Activated naive CD8-positive, alpha-beta T cell treated with anti-CD3 and anti-CD28 coated beads, Interleukin-2, amount 50 U/mL, for 16 hours (primary cell): Measurements from ENCODE around the gene CYP2A6.
"Not testable (repeated sequence)": the region's sequence is repeated elsewhere in the genome, so short reads cannot be mapped to it uniquely, and the experiment has no call there.

Source experiments
- DNase-seq: peaks from one replicate; pipeline ENCODE4 v3.0.0-alpha.2; 2020; ENCODE audit warnings: low read depth, low spot score

Gene CYP2A6

DNA sequence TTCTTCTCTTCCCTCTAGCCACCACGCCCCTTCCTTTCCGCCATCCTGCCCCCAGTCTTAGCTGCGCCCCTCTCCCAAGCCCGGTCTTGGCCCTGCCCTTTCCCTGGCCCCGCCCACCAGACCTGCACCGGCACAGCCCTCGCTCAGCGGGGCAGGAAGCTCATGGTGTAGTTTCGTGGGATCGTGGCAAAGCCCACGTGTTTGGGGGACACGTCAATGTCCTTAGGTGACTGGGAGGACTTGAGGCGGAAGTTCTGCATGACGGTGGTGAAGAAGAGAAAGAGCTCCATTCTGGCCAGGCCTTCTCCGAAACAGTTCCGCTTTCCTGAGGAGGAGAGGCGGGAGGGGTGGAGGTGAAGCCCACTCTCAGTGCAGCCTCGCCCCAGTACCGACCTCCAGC is 6.6 kb downstream of the CYP2A6 start:
- not testable (repeated sequence) for DNase-seq

- DNase-seq = not testable (repeated sequence)
These were observed 7.1 kb downstream of the CYP2A6 start for GRCh38 chr19:40842997-40843652.

DNA sequence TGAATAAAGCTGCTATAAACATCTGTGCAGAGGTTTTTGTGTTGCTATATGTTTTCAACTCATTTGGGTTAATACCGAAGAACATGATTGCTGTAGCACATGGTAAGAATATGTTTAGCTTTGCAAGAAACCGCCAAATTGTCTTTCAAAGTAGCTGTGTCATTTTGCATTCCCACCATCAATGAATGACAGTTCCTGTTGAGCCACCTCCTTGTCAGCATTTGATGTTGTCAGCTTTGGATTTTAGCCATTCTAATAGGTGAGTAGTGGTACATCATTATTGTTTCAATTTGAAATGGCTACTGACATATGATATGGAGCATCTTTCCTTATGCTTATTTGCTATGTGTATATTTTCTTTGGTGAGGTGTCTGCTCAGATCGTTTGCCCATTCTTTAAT is 8.2 kb downstream of the CYP2A6 start:
- DNase-seq = not testable (repeated sequence)

DNA sequence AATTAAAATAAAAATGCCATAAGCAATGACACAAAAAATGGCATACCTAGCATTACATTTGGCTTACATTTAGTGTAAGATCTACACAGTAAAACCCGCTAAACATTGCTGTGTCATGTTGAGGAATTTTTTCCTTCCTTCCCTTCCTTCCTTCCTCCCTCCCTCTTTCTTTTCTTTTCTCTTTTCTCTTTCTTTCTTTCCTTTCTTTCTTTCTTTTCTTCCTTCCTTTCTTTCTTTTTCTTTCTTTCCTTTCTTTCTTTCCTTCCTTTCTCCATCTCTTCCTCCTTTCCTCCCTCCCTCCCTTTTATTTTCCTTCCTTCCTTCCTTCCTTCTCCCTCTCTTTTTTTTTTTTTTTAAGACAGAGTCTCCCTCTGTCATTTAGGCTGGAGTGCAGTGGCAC is 11.8 kb downstream of the CYP2A6 start:
- DNase-seq = not testable (repeated sequence)

DNA sequence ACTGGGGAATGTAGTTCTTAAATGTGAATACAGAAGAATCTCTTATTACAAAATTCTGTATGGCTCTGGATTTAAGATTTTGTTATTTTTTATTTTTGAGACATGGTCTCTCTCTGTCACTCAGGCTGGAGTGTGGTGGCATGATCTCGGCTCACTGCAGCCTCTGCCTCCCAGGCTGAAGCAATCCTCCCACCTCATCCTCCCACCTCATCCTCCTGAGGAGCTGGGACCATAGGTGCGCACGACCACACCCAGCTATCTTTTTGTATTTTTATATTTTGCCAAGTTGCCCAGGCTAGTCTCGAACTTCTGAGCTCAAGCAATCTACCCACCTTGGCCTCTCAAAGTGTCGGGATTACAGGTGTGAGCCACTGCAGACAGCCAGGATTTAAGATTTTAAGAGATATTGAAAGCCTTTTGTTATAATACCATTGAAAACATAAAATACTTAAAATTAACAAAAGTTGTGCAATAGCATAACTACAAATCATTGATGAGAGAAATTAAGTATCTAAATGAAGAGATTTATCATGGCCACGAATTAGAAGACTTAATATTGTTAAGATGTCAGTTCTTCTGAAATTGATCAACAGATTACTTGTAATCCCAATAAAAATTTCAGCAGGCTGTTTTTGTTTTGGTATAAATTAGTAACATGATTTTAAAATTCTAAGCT is 13.4 kb downstream of the CYP2A6 start:
- DNase-seq = no peak

- DNase-seq = not testable (repeated sequence)
These were observed 16.3 kb downstream of the CYP2A6 start for GRCh38 chr19:40833728-40834533.

DNA sequence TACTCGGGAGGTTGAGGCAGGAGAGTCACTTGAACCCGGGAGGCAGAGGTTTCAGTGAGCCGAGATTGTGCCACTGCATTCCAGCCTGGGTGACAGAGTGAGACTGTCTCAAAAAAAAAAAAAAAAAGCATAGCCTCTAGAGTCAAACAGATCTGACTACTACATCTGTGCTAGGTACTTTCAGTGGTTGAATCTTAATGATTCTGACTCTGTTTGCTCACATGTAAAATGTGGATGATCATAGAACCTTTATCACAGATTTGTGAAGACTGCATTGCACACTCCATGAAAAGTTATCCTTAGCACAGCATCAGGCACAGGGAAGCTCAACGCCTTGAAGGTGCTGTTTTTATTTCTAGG is 17.8 kb downstream of the CYP2A6 start:
- not testable (repeated sequence) for DNase-seq

GRCh38 chr19:40831502-40832430 is 18.5 kb downstream of the CYP2A6 start:
- DNase-seq = no peak

- DNase-seq = not testable (repeated sequence)
These were observed 19.5 kb downstream of the CYP2A6 start for GRCh38 chr19:40830741-40831140.

DNA sequence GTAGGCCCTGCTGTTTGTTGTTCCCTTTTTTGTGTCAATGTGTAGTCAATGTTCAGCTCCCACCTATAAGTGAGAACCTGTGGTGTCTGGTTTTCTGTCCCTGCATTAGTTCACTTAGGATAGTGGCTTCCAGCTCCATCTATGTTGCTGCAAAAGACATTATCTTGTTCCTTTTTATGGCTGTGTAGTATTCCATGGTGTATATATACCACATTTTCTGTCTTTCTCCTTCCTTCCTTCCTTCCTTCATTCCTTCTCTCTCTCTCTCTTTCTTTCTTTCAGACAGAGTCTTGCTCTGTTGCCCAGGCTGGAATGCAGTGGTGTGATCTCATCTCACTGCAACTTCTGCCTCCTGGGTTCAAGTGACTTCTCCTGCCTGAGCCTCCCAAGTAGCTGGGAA is 21.0 kb downstream of the CYP2A6 start:
- no peak for DNase-seq

DNA sequence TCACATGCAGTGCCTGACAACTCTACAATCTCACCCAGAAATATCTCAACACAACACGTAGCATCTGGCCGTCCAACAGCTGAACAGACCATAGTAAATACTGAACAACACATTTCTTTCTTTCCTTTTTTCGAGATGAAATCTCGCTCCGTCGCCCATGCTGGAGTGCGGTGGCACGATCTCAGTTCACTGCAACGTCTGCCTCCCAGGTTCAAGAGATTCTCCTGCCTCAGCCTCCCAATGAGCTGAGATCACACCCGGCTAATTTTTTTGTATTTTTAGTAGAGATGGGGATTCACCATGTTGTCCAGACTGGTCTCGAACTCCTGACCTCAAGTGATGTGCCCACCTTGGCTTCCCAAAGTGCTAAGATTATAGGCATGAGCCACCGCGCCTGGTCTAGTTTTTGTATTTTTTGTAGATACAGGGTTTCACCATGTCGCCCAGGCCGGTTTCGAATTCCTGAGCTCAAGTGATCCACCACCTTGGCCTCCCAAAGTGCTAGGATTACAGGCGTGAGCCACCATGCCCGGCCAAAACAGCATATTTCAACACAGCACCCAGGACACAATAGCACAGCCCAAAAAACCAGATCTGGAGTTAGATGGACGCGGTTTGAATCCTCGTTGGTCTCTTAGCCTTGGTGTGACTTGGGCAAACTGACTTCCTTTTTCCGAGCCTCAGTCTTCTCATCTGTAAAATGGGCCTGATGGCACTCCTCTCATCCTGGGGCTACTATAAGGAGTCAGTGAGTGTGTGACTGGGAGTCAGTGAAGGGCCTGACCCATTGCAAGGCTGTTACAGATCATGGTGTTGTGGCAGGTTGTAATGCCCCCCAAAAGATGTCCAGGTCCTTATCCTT is 22.6 kb downstream of the CYP2A6 start:
- no peak for DNase-seq

- not testable (repeated sequence) for DNase-seq
These were observed 23.4 kb downstream of the CYP2A6 start for GRCh38 chr19:40826699-40827385.

- not testable (repeated sequence) for DNase-seq
These were observed 23.9 kb downstream of the CYP2A6 start for GRCh38 chr19:40826312-40826698.

GRCh38 chr19:40825460-40826095 is 24.7 kb downstream of the CYP2A6 start:
- not testable (repeated sequence) for DNase-seq

DNA sequence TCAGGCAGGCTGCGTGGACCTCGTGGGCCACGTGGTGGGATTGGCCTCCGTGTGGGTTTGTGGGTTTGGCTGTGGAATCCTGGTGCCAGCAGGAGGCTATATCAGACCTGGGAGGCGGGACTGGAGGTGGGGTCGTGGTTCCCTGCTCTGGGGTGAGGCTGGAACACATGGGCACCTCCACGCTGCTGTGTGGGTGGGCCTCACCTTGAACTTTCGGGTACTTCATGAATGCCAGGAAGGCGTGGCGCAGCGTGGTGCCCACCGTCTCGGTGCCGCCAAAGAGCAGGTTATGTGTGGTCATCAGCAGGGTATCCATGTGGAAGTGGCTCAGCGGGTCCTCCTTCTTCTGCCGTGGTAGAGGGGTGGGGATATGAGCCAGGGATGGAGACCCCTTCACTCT is 25.3 kb downstream of the CYP2A6 start:
- DNase-seq = not testable (repeated sequence)

GRCh38 chr19:40822704-40823553 is 27.3 kb downstream of the CYP2A6 start:
- not testable (repeated sequence) for DNase-seq

DNA sequence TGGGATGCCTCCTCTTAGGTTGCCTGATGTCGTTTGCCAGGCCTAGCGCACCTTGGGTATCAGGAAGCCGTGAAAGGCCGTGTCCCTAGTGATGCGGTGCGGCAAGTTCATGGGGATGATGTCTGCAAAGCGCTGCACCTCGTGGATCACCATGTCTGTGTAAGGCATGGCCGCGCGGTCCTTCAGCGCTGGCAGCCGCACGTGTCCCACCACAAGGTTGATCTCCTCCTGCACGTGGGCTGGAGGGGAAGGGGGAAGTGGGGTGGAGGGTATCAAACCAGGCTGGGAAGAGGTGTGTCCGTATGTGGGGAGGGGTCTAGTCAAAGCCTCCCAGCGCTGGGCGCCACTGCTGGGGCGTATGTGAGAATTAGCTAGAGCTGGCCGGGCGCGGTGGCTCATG is 28.1 kb downstream of the CYP2A6 start:
- DNase-seq = no peak

DNA sequence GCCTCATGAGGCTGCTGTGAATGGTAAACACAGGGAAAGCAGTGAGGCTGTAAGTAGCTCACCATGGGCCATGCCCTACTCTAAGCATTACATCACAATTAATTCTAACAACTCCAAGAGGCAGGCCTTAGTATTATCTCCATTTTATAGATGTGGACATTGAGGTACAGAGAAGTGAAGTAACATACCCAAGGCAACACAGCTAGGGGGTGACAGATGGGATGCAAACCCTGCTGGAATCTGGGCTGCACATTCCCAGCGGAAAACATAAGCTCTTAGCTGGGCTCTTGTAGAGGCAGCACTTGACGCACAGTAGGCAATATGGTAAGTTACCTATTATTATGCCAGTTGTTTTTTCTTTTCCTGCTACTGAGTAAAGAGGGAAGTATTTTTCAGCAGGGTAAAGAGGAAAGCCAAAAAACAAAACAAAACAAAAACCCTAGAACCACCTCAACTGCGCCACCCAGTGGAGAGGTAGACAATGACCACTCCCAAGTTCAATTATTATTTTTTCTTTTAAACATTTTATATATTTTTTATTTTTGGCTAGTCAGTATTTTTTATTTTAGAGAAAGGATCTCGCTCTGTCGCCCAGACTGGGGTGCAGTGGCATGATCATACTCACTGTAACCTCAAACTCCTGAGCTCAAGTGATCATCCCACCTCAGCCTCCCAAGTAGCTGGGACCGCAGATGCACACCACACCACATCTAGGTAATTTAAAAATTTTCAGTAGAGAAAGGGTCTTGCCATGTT is 30.6 kb downstream of the CYP2A6 start:
- not testable (repeated sequence) for DNase-seq
